Activated CD4-positive, CD25-positive, alpha-beta regulatory T cell (primary cell): Measurements from ENCODE around the gene RNF144A.

Experiments
- DNase-seq, 4 experiments: peaks; one replicate each; lab custom pipeline; 2025; lab: John Stamatoyannopoulos, UW

RNF144A gene

DNA sequence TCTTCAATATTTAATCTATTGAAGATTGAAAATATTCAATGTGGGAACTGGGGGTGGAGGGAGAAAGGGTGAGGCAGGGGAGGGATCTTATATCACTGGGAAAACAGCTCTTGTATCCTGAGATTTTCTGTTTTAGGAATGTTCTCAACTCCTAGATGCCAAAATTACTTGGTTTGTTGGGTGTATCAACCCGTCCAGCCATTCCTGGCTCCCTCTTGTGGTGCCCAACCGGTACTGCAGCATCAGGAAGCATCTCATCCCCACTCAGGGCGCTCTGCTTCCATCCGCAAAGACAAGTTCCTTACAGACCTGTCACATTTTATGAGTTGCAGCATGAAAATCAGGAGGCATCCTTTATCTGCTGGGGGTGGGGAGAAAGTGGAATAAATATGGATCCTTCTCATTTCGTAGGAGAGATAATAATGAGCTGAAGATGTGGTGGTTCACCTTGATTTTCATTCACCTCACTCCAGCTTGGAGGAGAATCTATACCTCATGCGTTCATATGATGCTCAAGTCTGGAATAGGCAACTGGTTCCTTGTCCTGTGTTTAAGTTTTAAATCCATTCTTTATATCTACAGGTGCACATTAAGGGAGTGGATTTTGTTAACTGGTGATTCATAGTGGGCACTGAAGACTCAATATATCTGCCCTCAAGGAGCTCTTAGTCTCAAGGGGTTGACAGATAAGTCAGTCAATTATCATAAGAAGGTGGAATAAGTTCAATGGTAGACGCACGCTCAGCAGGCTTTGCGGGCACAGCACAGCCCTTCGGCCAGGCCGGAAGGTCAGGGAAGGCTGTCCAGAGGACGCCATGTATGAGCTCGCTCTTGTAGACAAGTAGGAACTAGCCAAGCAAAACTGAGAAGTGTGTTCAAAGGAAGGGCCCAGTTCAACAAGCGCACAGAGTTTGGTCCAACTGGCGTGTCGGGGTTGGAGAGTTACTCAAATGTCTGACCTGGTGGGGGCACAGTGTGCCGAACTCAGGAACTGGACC, 127.3 kb downstream of the RNF144A start:
- DNase-seq: peak; percentile 17 to 29 (median 24)

DNA sequence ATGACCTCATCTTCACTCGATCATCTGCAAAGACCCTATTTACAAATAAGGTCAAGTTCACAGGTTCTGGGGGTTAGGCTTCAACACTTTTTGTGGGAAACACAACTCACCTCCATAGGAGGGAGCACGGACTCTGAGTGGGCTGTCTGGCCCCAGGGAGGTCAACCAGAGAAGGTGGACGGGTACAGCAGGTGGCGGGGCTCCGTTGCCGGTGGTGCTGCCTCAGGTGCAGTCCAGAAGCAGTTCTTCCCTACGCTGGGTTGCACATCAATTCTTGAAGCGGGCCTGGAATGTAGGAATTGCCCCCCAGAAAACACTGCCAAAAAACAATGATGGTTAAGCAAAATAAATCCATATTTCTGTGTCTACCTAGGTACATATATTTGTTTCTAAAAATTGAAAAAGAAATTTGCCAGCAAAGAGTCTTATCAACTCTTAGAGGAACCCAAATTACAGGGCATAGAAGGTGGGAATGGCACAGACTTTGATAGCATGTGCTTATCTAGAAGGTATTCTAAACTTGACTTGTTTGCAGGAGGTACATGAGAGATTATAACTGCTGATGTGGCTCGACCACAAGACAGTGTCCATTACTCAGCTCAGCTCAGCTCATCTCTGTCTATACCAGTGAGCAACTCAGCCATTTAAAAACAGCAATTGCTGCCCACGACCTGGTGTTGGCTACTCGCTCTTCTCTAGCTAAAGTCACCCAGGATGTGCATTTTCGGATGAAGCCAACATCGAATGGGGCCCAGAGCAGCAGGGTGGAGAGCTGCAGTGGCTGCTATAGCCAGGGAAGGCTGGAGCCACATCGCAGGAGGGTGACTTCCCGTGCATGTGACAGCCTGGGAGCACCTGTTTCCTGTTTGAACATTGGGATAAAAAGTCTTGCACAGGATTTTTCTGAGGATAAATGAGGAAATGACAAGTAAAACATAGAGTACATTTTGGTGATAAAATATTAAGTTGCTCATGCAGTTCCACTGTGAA, 128.7 kb downstream of the RNF144A start:
- DNase-seq: no peak

DNA sequence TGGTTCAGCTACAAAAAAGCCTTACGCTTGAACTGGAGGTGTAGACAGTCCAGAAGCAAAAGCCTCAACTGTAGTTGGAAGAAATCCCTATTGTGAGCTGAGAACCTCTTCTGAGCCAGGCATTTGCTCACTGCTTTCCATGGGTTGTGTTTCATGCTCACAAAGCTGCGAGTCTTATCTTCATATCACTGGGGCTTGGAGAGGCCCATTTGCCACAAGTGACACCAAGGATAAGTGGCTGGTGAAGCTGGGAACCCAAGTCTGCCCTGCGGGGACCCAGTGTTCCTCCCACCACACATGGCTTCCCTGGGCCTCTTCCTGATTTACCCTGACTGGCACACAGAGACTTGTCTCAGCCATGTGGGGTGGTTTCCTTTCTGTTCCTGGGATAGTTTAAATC, 130.4 kb downstream of the RNF144A start:
- DNase-seq: no peak

DNA sequence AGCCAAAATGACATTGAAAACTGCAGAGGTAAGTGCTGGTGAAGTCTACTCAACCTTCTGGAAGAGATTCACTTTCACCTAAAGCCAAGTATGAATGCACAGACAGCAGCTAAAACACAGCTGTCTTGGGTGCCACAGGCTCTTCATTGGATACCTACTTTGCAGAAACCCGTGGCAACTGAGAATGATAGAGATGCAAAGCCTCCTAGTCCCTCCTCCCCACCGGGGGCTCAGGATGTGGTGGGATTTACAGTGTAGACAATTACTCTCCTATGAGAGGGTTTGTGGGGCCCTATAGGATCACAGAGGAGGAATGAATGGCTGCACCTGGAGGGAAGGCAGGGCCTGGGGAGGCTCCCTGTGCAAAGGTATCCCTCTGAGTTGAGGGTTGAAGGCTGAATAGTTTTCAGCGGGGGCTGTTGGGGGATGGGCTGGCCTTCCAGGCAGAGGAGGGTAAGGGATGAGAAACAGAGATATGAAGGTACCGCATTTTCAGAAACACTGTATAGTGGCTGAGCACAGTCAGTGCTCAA, 131.6 kb downstream of the RNF144A start:
- DNase-seq: no peak

DNA sequence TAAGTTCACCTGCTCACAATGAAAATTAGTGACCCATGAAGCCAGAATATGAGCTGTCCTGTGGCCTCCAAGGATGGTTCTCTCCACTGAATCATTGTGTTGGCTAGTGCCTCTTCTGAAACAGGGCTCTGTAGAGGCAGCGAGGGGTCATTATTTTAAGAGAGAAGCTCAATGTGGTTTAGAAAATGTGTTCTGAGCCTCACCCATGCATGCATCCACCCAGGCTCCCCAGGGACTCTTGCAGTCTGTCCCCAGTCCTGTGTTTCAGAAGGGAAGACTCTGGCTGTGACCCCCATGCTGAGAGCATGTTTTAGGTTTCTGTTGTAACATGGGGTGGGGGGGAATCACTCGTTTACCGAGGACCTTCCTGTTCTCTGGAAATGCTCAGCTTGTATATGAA, 135.2 kb downstream of the RNF144A start:
- no peak for DNase-seq

DNA sequence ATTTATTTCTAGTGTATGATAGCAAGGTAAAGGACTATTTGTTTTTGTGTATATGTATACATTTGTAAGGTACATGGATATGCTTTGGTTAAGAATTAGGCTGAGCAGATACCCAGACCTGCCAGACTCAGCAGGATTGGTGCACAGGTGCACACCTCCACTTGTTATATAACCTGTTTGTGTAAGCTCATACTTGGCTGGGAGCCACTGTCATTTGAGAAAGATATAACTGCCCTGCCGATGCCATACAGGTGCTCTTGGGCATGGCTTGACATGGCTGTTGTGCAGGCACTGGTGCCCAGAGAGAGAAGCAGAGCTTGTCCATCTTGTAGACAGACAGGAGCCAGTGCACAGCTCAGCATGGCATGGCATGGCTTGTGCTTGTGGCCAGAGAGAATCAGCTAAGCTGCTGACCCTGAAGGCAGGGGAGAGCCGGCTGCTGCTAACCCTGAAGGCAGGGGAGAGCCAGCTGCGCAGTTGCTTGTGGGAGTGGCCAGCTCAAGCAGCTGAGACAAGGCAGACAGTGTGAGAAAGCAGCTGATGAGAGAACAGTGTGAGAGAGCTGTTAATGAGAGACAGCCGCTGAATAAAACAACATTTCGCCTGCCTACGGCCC, 136.5 kb downstream of the RNF144A start:
- no peak for DNase-seq

DNA sequence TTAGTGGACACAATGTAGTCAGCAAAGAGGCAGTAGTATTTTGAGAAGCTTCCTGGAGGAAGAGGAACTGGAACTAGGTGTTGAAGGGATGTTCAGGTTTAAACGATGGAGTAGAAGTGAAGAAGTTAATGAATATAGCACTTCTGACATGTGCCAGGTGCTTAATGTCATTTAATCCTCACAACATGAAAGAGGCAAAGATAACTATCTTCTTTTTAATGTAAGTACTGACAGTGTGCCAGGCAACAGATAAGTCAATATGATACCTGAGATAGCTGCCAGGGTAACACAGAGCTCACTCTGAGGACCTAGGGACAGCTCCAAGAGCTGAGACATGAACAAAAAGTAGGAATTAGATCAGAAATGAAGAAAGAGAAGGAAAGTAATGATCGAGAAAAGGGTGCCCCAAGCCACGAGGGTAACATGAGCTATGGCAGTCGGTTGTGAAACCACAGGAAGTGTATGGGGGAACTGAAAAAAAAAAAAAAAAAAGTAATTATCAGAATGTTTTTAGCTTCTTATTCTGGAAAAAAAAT, 140.7 kb downstream of the RNF144A start:
- no peak for DNase-seq

DNA sequence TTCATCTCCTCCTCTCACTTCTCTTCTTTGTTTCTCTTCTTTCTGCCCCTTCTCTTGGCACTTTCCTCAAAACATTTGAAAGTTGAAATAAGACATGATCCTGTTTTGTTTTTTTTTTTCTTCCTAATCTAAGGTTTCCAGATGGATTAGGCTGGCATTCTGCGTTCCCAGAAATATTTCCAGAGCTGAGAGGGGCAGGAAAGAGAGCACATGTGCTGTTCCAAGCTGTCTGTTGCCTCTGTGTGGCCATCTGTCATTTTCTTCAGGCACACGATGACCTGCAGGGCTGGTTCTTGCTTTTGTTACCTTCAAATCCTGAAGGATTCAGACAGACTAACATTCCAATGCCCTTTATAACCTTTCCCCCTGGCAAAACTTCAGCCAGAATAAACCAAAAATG, 142.9 kb downstream of the RNF144A start:
- no peak for DNase-seq

DNA sequence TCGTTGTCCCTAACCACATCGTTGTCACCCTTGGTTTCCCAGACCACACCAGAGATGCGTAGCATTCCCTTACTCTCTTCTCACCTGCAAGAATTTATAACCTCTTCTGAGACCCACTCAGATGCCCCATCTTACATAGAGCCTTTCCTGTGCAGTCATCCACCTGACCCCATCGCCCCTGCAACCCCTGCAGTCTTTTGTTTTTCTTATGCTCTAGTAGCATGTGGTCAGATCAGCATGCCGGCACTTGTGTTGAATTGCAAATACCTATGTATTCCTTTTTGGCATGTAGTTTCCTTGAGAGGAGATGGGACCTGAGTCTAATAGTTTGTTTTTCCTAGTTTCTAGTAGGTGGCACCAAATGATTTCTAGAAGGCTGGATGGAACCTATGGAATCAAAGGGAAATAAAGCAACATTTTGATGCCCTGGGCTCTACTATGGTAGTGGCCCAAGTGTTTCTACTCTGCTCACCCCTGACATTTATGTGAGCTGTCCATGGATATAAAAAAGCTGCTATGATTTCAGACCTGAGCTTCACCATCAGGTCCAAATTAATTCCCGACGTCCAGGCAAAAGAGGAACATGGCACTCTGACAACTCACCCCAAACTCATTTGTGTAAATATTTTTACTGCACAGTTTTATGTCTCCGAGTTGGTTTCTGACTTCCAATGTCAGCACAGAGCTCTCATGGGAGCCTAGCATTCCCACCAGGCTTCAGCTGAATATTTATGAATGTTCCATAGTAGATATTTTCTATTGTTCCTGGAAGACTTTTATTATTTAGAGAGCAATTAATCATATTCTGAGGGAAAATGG, 143.6 kb downstream of the RNF144A start:
- DNase-seq: no peak

DNA sequence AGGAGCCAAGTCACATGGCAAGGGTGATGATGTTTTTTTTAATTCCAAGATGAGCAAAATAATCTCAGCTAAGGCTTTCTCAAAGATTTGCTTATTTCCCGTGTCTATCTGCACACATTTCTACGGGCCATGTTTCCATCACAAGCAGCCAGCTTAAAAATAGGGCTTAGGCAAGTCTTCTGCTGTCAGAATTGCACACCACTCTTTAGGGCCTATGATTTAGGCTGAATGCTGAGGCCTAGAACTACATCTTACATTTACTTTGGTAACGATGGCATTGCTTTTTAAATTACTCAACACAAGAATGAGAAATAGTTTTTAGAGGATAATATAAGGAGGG, 144.2 kb downstream of the RNF144A start:
- no peak for DNase-seq

DNA sequence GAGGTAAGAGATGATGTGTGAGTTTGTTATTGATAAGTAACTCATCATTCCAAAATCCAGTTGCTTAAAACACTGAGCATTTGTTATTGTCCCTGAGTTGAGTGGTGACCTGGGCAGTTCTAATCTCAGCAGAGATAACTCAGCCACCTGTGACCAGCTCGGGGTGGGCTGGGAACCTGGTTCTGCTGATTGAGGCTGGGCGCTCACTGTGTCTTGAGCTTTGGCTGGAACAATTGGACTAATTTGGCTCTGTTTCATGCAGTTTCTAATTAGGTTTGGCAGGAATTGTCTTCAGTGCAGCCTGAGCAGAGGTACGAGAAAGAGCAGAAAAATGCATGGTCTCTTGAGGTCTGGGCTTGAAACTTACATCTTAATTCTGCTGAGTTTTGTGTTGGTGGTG, 144.7 kb downstream of the RNF144A start:
- no peak for DNase-seq

DNA sequence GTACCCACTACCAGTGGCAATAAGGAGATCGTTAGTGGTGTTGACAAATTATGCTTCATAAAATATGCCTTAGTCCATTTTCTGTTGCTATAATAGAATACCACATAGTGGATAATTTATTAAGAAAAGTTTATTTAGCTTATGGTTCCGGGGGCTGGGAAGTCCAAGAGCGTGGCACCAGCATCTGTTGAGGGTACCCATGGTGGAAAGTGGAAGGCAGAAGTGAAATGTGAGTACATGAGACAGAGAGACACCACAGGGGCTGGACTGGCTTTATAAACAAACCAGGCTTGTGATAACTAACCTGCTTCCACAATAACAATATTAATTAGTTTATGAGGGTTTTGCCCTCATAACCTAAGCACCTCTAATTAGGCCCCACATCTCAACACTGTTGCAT, 146.6 kb downstream of the RNF144A start:
- DNase-seq: no peak

DNA sequence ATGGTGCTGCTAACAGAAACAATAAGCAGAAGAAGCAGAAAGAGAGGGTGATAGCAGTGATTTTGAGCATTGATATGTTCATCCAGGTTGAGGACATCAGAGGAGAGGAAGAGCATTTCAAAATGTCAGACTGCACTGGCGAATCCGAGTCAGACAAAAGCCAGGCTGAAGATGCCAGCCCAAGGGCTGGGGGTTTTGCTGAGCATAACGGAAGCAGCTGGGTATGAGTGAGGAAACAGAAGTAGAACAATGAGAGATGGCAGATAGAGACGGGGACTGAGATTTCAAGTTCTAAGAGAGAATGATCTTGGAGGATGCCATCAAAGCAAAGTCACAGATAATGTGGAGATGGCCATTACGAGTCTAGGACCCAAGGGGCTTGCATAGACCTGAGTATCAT, 151.2 kb downstream of the RNF144A start:
- no peak for DNase-seq

DNA sequence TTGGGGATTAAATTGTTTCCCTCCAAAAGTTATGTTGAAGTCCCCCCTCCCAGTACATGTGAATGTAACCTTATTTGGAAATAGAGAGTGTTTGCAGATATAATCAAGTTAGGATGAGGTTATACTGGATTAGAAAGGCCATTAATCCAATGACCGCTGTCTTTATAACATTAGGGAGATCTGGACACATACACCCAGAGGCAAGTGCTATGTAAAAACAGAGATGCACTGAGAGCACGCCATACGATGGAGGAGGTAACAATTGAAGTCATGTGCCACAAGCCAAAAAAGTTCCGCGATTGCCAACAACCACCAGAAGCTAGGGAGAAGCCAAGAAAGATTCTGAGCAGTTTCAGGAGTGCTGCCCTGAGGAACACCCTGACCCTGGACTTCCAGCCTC, 153.3 kb downstream of the RNF144A start:
- no peak for DNase-seq

DNA sequence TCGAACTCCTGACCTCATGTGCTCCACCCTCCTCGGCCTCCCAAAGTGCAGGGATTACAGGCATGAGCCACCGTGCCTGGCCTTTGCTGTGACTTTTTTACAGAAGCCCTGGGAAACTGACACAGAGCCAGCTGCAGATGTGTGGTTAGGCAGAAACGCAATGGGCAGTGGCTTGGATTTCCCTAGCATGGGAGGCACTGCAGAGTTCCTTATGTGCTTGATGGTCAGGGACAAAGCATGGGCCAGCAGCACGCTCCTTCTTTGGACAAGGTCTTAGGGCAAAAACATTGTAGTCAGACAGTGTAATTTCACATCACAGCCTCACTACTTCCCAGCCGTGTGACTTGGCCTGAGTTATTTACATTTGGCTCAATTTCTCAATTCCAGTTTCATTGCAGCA, 153.9 kb downstream of the RNF144A start:
- no peak for DNase-seq

DNA sequence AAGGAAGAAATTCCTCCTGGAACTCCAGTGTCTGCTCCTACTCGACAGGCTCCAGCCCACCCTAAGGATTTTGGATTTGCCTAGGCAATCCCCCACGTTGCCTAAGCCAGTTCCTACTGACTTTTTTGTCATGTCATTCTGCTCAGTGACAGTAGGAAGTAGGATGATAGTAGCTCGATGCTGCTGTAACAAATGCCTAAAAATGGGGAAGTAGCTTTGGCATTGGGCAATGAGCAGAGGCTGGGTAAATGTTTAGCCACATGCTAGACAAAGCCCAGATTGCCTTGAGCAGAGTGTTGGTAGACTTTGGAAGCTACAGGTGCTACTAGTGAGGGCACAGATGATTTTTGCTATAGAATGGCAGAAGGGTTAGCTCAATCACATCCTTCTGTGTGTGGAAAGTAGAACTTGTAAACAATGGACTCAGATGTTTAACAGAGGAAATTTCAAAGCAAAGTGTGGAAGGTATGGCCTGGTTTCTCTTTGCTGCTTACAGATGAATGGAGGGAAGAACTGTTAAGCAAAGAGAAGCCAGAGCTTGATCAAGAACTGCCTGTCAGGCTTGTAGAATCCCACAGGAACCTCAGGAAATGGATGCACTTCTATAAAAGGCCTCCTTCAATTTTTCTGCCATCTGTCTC, 154.8 kb downstream of the RNF144A start:
- no peak for DNase-seq

DNA sequence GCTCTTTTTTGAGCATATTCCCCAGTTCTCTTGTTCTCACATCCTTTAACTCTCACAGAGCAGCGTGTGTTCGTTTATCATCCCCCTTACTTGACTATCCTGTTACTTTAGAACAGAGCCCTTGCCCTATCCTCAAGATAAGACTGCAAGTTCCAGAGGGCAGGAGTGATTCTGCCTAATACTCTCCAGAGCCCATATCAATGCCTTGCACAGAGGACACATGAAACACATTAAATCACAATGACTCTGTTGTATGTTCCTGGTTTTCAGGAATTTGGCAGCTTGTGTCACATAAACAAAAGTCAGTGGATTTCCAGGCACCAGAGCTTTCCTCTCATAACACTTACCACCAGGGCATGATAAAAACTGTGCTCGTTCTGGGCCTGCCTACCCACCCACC, 156.7 kb downstream of the RNF144A start:
- no peak for DNase-seq

DNA sequence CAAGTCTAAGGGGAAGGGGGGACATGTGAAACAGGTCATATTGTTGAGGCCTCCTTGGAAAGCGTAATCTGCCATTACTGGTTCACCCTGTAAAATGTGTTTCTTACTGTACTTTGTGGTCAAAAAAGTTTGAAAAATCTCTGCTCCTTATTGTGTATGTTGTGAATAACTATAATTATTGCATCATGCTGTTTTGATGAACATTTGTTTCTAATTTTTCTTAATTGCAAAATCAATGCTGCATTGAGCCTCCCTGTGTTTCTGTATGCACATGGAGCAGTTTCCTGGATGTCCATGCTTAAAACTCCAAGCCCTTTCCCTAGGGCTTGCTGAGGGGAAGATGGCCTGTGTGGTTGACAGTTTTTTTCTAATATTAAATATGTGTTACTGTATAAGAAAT, 158.6 kb downstream of the RNF144A start:
- DNase-seq: no peak

DNA sequence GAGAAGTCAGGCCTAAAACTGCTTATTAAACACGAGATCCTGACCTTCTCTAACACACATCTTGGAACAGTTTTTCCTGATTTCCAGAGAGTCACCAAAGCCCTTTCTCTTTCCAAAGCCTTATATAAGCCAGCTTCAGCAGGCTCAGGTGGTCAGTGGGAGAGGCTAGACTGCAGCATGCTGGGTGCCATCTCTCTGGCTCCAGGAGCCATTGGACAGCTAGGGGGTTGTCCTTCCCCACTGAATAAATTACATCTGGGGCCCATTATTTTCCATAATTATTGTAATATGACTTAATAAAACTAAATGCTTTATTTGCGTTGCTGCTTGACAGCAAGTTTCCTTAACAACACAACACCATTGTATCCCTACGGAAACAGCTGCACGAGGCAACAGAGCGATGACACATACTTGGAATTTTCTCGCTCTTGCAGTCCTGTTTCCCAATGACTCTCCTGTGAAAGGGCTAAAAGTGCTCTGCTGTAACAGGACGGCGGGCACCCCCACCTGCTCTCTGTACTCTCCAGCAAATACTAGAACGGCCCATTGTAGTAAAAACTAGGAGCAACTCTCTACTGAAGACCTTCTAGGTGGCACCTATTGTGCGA, 160.6 kb downstream of the RNF144A start:
- no peak for DNase-seq
